ENCODE results near the gene HADHB. TPM values are rescaled to one million over a fixed set of nuclear protein-coding genes. Genes with fewer than 3 reads are reported as not detected.

Gene HADHB
- total and polyA plus RNA-seq, 8 donors: 120 to 150 (median 131) TPM

DNA sequence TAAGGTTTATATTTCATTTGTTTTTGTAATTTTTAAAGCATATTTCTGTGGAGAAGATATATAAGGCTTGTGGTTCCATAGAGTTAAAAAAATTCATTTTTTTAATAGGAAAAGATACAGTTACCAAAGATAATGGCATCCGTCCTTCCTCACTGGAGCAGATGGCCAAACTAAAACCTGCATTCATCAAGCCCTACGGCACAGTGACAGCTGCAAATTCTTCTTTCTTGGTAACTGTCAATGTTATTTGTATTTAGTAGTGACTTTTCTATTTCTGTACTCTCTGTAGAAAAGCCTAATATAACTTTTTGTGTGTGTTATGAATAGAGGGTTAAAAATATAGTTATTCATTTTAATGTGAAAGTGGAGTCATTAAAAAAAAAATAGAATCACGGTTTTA, 35.1 kb downstream of the HADHB start:
- Histone ChIP-seq H3K4me1 (peaks cover 0 to 7% of the 10 kb centered on the region in 2 donors), H3K27ac (no peak overlapping the region), H3K4me3 (no peak overlapping the region), H3K36me3 (peaks cover 4 to 92% of the 10 kb centered on the region in 2 donors), H3K9me3 (no peaks in the 10 kb centered on the region), H3K27me3 (no peaks in the 10 kb centered on the region)
- DNase-seq: no peak
- no peak for TF ChIP-seq CTCF (IDR thresholded peaks at IDR 0.05)
- ATAC-seq: no peak
- intact Hi-C loops (cut with DNase I): no loop called here

DNA sequence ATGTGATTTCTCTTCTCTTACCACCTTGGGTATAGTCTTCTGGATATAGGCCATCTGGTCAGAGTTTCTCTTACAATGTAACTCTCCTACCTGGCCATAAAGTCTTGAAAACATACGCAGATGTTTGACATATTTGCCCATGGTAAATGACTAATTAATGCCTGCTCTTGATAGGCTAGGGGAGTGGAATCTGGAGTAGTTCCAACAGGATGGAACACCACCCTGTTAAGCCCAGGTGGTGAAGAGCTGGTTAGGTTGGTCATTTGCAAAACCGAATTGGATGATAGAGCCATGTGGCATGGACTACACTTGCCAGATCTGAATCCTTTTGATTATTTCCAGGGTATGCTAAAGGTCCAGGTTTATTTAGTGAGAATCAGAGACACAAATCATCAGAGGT, 36.5 kb downstream of the HADHB start:
- H3K27ac ChIP-seq: no peak overlapping the region
- H3K36me3 ChIP-seq: peaks cover 4 to 100% of the 10 kb centered on the region in 2 donors
- intact Hi-C loops (cut with DNase I): no loop called here
- DNase-seq: no peak
- ATAC-seq: no peak
- H3K4me1 ChIP-seq: no peaks in the 10 kb centered on the region
- no peaks in the 10 kb centered on the region for H3K9me3 ChIP-seq
- no peak overlapping the region for H3K4me3 ChIP-seq
- TF ChIP-seq CTCF (IDR thresholded peaks at IDR 0.05): no peak
- no peaks in the 10 kb centered on the region for H3K27me3 ChIP-seq

DNA sequence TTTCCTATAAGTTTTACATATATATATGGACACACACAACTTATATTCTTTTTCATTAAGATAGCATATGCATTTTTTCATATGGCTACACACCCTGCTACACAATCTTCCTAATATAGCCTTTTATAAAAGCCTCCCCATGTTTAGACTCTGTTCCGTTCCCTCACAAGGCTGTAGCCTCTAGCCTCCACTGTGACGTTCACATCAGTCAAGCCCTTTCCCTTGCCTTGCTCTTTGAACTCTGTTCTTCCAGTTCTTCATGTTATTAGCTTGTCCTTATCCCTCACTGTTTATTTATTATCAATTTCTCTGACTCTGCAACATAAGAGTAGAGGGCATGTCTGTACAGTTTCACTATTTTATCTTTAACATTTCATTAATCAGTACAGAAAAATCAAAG, 38.9 kb downstream of the HADHB start:
- no peaks in the 10 kb centered on the region for H3K27me3 ChIP-seq
- DNase-seq (no peak), ATAC-seq (no peak)
- TF ChIP-seq CTCF (IDR thresholded peaks at IDR 0.05): no peak
- H3K36me3 ChIP-seq: peaks cover 4 to 100% of the 10 kb centered on the region in 2 donors
- H3K4me1 ChIP-seq: no peaks in the 10 kb centered on the region
- intact Hi-C loops (cut with DNase I): no loop called here
- no peaks in the 10 kb centered on the region for H3K9me3 ChIP-seq
- no peak overlapping the region for H3K4me3 ChIP-seq
- H3K27ac ChIP-seq: no peak overlapping the region

DNA sequence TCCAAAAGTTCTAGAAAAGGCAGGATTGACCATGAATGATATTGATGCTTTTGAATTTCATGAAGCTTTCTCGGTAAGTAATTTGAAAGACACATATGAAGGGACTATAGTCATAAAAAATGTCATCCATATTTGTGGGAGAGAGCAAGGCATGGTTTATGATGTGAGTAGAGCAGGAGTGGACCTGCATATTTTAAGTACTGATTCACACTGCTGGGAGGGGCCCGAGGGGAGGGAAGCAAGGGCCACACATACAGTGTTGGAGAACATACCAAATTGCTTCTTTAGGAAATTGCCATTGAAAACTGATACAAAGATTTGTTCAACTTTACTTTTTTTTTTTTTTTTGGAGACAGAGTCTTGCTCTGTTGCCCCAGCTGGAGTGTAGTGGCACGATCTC, 39.4 kb downstream of the HADHB start:
- Histone ChIP-seq H3K36me3 (peaks cover 2 to 97% of the 10 kb centered on the region in 2 donors), H3K4me3 (no peak overlapping the region), H3K9me3 (no peaks in the 10 kb centered on the region), H3K27me3 (no peaks in the 10 kb centered on the region), H3K4me1 (no peaks in the 10 kb centered on the region), H3K27ac (no peak overlapping the region)
- ATAC-seq (peak; percentile 18), DNase-seq (no peak)
- TF ChIP-seq CTCF (IDR thresholded peaks at IDR 0.05): no peak
- intact Hi-C loops (cut with DNase I): no loop called here

DNA sequence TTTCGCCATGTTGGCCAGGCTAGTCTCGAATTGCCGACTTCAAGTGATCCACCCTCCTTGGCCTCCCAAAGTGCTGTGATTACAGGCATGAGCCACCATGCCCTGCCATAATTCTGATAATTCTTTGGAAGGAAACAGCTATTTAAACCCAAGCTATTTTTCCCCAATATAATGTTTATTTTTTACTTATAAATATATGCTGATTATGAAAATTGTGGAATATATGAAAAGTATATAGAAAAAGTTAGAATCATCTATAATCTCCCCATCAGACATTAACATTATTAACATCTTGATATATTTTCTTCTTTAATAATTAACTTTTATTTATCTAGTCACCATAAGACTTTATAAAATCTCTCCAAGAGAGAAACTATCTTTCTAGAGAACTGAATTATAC, 41.2 kb downstream of the HADHB start:
- Histone ChIP-seq H3K27me3 (no peaks in the 10 kb centered on the region), H3K4me3 (no peak overlapping the region), H3K36me3 (peaks cover 0 to 93% of the 10 kb centered on the region in 2 donors), H3K27ac (no peak overlapping the region), H3K9me3 (no peaks in the 10 kb centered on the region), H3K4me1 (no peaks in the 10 kb centered on the region)
- intact Hi-C loops (cut with DNase I): no loop called here
- DNase-seq (no peak), ATAC-seq (no peak)
- TF ChIP-seq CTCF (IDR thresholded peaks at IDR 0.05): no peak

Data from left lung (tissue), 10 donors.